Transverse colon (tissue), 4 donors: ENCODE data around the gene LAD1. TPM values are rescaled to one million over a fixed set of nuclear protein-coding genes. Genes with fewer than 3 reads are reported as not detected.

ENCODE experiments used
- DNase-seq: peaks from one replicate; pipeline ENCODE4 v3.0.0-alpha.2; 2019
- H3K27ac ChIP-seq, 4 donors: fragments of 200-600 bp; sonication (generic); 2 replicates each; pipeline ENCODE4 v1.5.1; 2016 to 2018; ENCODE audit warnings: inconsistent platforms in 4 of 4
- H3K27me3 ChIP-seq: fragments of 200-600 bp; sonication (generic); 2 replicates; pipeline ENCODE4 v1.5.1; 2017; ENCODE audit warnings: inconsistent platforms
- H3K36me3 ChIP-seq, 4 donors: fragments of 200-600 bp; sonication (generic); 2 replicates each; pipeline ENCODE4 v1.5.1; 2017 to 2019; ENCODE audit warnings: inconsistent platforms in 4 of 4
- H3K4me1 ChIP-seq, 4 donors: fragments of 200-600 bp; sonication (generic); 2 replicates each; pipeline ENCODE4 v1.5.1; 2017 to 2020; ENCODE audit warnings: inconsistent platforms in 4 of 4
- H3K4me3 ChIP-seq, 4 donors: fragments of 200-600 bp; sonication (generic); 1 replicate in 1 of 4; 2 replicates in 3 of 4; pipeline versions ENCODE4 v1.5.1 to v1.6.1; 2017 to 2019; ENCODE audit warnings: inconsistent platforms in 4 of 4
- H3K9me3 ChIP-seq, 2 donors: fragments of 200-600 bp; sonication (generic); 2 replicates each; pipeline ENCODE4 v1.5.1; 2017 to 2019; ENCODE audit warnings: inconsistent platforms in 2 of 2
- EP300 ChIP-seq: sonication (generic); formaldehyde crosslinking; IDR thresholded peaks from one replicate; pipeline ENCODE4 v1.6.1; 2017; ENCODE audit warnings: antibody characterized with exemption, low read depth
- POLR2A ChIP-seq: fragments of 450-650 bp; IDR thresholded peaks from one replicate; pipeline ENCODE4 v1.6.1; 2016; ENCODE audit warnings: antibody characterized with exemption, mild to moderate bottlenecking, moderate library complexity
- POLR2AphosphoS5 ChIP-seq, 3 donors: sonication (generic); formaldehyde crosslinking; IDR thresholded peaks; one replicate each; pipeline ENCODE4 v1.6.1; 2016; ENCODE audit warnings: antibody characterized with exemption in 3 of 3
- WGBS, 2 donors: methylation state at CpG; one replicate each; pipeline ENCODE4 v1.1.5; 2018; ENCODE audit warnings: low coverage in 1 of 2; 5-methylcytosine and 5-hydroxymethylcytosine counted together
- in situ Hi-C, 4 donors: fragments of 200-750 bp; cut with MboI; loops; one replicate each; pipeline versions ENCODE4 v1.15.0 to v1.15.1; 2017; ENCODE audit warnings: low sequenced_read_pairs in 3 of 4, low pct_ligation_motif_present in 1 of 4, low pct_unique_long_range_greater_than_20kb in 1 of 4
- intact Hi-C: fragments of 100-400 bp; cut with DNase I; formaldehyde crosslinking; loops from one replicate; pipeline ENCODE4 v1.15.1; 2023; ENCODE audit warnings: low total_unique reads
- total RNA-seq, 4 donors: library from RNA; depleted of rRNA; stranded (reverse); fragments of >200 nt; gene quantifications; one replicate each; pipeline ENCODE4 v1.1.0, GENCODE V29; 2016
- TF ChIP-seq, protein P1 (sequence below), 5 experiments: fragments of 200-600 bp in 3 of 5; fragments of 450-650 bp in 2 of 5; sonication (generic) in 3 of 5; IDR thresholded peaks; 1 replicate in 2 of 5; 2 replicates in 3 of 5; pipeline ENCODE4 v1.5.1; 2016 to 2017; ENCODE audit warnings: antibody characterized with exemption in 5 of 5, inconsistent platforms in 3 of 5, mild to moderate bottlenecking in 2 of 5, moderate library complexity in 1 of 5

The LAD1 gene
- total RNA-seq, 4 donors from 2014 or later = 142 to 215 (median 177) TPM

DNA sequence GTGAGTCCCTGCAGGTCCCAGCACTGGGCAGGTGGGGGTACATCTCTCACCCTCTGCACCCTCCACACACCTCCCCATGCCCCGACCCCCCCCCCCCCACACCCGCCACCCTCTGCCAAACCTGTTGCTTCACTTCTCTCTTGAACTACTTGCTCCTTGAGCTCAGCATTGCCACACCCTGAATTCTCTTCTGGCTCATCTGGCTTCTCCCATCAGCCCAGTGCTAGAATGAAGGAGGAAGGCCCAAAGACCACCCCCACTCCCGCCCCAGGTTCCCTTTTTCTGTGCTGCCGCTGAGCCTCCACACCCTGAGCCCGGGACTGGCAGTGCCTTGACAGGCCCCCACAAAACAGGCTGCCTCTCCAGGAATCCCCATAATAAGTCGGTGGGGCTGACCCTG lies 28.8 kb upstream of the LAD1 start:
- TF ChIP-seq, protein P1, sequence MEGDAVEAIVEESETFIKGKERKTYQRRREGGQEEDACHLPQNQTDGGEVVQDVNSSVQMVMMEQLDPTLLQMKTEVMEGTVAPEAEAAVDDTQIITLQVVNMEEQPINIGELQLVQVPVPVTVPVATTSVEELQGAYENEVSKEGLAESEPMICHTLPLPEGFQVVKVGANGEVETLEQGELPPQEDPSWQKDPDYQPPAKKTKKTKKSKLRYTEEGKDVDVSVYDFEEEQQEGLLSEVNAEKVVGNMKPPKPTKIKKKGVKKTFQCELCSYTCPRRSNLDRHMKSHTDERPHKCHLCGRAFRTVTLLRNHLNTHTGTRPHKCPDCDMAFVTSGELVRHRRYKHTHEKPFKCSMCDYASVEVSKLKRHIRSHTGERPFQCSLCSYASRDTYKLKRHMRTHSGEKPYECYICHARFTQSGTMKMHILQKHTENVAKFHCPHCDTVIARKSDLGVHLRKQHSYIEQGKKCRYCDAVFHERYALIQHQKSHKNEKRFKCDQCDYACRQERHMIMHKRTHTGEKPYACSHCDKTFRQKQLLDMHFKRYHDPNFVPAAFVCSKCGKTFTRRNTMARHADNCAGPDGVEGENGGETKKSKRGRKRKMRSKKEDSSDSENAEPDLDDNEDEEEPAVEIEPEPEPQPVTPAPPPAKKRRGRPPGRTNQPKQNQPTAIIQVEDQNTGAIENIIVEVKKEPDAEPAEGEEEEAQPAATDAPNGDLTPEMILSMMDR (IDR thresholded peaks at IDR 0.05) = no peak
- TF ChIP-seq POLR2AphosphoS5 (IDR thresholded peaks at IDR 0.05) (no peak), POLR2A (no peak), EP300 (no peak)
- intact Hi-C loops (no loop called here), in situ Hi-C loops (no loop called here)
- Histone ChIP-seq H3K9me3 (no peaks in the 10 kb centered on the region), H3K4me1 (no peaks in the 10 kb centered on the region), H3K4me3 (no peak overlapping the region), H3K27ac (no peak overlapping the region), H3K36me3 (no peaks in the 10 kb centered on the region), H3K27me3 (peaks cover 4% of the 10 kb centered on the region)
- WGBS, 2 donors = 64% methylated on average over 6 of the region's 6 CpGs; no CpG with 5 or more reads in 1 of the 2 donors
- no peak for DNase-seq

DNA sequence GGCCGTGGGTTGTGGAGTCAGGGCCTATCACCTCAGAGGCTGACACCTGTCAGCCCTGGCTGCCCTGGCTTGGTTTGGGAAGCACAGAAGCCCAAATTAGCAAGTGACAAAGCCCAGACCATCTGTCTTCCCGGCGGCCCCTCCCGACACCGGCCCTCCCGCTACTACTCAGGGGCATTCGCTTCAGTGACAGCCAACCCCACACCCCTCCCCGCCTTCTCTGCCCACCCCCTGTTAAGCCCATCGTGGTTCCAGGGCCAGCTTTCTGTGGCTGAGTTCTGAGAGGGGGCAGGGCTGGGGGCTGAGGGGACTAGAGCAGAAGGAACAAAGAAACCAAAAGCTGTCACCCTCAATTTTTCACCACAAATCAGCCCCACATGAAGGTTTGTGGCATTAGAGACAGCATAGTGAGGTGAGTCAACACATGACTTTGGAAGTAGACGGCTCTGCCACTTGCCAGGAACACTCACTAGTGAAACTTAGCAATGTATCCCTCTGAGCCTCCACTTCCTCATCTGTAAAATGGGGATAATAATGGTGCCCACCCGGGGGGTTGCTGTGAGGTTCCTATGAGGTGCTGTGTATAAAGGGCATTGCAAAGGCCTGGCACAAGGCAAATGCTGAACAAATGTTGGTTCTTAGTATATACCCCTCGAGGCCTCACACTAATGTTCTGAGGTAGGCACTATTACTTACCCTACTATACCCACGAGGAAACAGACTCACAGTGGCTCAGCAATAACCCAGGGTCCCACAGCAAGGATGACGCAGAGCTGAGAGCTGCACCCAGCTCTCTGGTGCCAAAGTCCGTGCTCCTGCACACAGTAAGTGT lies 27.6 kb upstream of the LAD1 start:
- WGBS, 2 donors = 40 to 76% methylated on average over 2 to 15 of the region's 15 CpGs
- TF ChIP-seq POLR2A = no peak
- TF ChIP-seq, protein P1 (IDR thresholded peaks at IDR 0.05) = no peak
- TF ChIP-seq EP300 = no peak
- TF ChIP-seq POLR2AphosphoS5 (IDR thresholded peaks at IDR 0.05) = no peak

DNA sequence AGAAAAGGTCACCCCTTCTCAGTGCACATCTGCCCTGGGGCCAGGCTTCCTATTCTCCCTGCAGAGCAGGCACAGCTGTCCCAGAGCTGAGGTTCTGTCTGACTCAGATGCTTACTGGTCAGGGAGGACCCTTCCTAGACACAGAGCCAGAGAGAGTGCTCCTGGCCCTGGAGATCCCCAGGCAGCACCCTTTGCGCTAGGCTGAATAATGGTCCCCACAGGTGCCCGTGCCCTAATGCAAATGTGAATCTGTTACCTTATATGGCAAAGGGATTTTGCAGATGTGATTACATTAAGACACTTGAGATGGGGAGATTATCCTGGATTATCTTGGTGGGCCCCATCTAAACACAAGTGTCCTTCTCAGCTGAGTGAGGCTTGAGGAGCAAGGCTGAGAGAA lies 25.0 kb upstream of the LAD1 start:
- Histone ChIP-seq H3K36me3 (no peaks in the 10 kb centered on the region), H3K27me3 (no peaks in the 10 kb centered on the region), H3K4me3 (no peak overlapping the region), H3K9me3 (no peaks in the 10 kb centered on the region), H3K27ac (no peak overlapping the region), H3K4me1 (no peaks in the 10 kb centered on the region)
- intact Hi-C loops = no loop called here
- in situ Hi-C loops = no loop called here
- WGBS, 2 donors = 95% methylated on average over 2 of the region's 2 CpGs; no CpG with 5 or more reads in 1 of the 2 donors
- DNase-seq = no peak
- no peak for TF ChIP-seq POLR2AphosphoS5 (IDR thresholded peaks at IDR 0.05)
- TF ChIP-seq, protein P1 (IDR thresholded peaks at IDR 0.05) = no peak
- no peak for TF ChIP-seq POLR2A
- no peak for TF ChIP-seq EP300

More for the DNA sequence above, 27.6 kb upstream of the LAD1 start:
- Histone ChIP-seq H3K4me3 (no peak overlapping the region), H3K4me1 (no peaks in the 10 kb centered on the region), H3K27me3 (no peaks in the 10 kb centered on the region), H3K27ac (no peak overlapping the region), H3K36me3 (no peaks in the 10 kb centered on the region), H3K9me3 (no peaks in the 10 kb centered on the region)
- in situ Hi-C loops (no loop called here), intact Hi-C loops (no loop called here)
- DNase-seq = no peak

DNA sequence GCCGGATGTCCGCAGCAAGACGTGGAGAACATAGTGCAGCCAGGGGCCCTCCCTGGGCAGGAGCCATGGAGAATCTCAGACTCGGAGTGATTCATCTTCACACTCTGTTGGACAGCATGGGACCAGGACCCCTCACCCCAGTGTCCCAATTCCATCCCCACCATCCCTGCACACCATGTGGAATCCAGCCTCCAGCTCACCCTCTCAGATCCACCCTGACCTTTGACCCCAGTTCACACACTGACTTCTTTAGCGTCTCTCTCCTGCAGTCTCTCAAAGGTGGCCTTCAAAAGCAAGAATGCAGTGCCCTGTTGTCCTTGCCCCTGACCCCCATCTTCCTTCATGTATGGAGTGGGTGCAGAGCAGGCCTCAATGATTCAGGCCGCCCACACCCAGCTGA lies 24.5 kb upstream of the LAD1 start:
- TF ChIP-seq, protein P1 (IDR thresholded peaks at IDR 0.05) = no peak
- no peak for TF ChIP-seq POLR2AphosphoS5 (IDR thresholded peaks at IDR 0.05)
- no peak for TF ChIP-seq EP300
- TF ChIP-seq POLR2A = no peak
- WGBS, 2 donors = 93% methylated on average over 6 of the region's 6 CpGs; no CpG with 5 or more reads in 1 of the 2 donors
- H3K4me3 ChIP-seq = no peak overlapping the region
- H3K9me3 ChIP-seq = no peaks in the 10 kb centered on the region
- in situ Hi-C loops (no loop called here), intact Hi-C loops (no loop called here)
- no peak for DNase-seq
- H3K27ac ChIP-seq = no peak overlapping the region
- no peaks in the 10 kb centered on the region for H3K36me3 ChIP-seq
- H3K27me3 ChIP-seq = no peaks in the 10 kb centered on the region
- no peaks in the 10 kb centered on the region for H3K4me1 ChIP-seq
